Upper lobe of right lung (tissue), 1 donor: ENCODE measurements around the gene TAGLN3. TPM values are rescaled to one million over a fixed set of nuclear protein-coding genes. Genes with fewer than 3 reads are reported as not detected.

Source experiments
- ATAC-seq: fragments of 200-7000 bp; cut with Tn5 transposase; one replicate; pipeline ENCODE4 v1.9.1; 2020; ENCODE audit warnings: mild to moderate bottlenecking, moderate library complexity
- DNase-seq: peaks from one replicate; pipeline ENCODE4 v3.0.0-alpha.2; 2020
- H3K27ac ChIP-seq: fragments of 200-600 bp; one replicate; pipeline ENCODE4 v1.8.0; 2022
- H3K27me3 ChIP-seq: fragments of 200-600 bp; one replicate; pipeline ENCODE4 v1.8.0; 2022; ENCODE audit warnings: mild to moderate bottlenecking
- H3K36me3 ChIP-seq: fragments of 200-600 bp; one replicate; pipeline ENCODE4 v1.8.0; 2022
- H3K4me1 ChIP-seq: fragments of 200-600 bp; one replicate; pipeline ENCODE4 v1.8.0; 2022
- H3K4me3 ChIP-seq: fragments of 200-600 bp; one replicate; pipeline ENCODE4 v1.8.0; 2022; ENCODE audit warnings: mild to moderate bottlenecking
- H3K9me3 ChIP-seq: fragments of 200-600 bp; one replicate; pipeline ENCODE4 v1.8.0; 2022
- intact Hi-C: fragments of 100-400 bp; cut with DNase I; formaldehyde crosslinking; loops from one replicate; pipeline ENCODE4 v1.11.0; 2022
- total RNA-seq: library from RNA; stranded (reverse); fragmentation: NEBNext Ultra II Directional; extraction: Animal tissue kit (Norgen Biotek cat#: 25700); gene quantifications from one replicate; pipeline ENCODE4 v1.2.1, GENCODE V29; 2021
- TF ChIP-seq, protein P1 (sequence below): fragments of 200-600 bp; IDR thresholded peaks from one replicate; pipeline ENCODE4 v1.8.0; 2022; ENCODE audit warnings: antibody characterized with exemption
- donor health status: DM: no; HTN: yes; CAD: no; lungs with severe emphysema.

The TAGLN3 gene
- total RNA-seq, 1 donor from 2014 or later, result not detected

DNA sequence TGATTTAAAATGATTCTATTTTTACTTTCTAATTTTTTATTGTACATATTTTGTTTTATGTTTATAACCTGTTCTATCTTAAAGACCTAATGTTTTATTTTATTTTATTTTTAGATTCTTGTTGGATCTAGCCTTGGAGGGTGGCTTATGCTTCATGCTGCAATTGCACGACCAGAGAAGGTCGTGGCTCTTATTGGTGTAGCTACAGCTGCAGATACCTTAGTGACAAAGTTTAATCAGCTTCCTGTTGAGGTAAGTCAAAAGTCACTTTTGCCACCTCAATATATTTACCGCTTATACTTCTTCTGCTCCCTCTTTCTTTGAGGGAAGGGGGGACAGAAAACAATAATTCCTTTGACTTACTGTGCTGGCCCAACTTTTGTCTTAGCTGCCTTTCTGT is 11.9 kb upstream of the TAGLN3 start:
- TF ChIP-seq, protein P1, sequence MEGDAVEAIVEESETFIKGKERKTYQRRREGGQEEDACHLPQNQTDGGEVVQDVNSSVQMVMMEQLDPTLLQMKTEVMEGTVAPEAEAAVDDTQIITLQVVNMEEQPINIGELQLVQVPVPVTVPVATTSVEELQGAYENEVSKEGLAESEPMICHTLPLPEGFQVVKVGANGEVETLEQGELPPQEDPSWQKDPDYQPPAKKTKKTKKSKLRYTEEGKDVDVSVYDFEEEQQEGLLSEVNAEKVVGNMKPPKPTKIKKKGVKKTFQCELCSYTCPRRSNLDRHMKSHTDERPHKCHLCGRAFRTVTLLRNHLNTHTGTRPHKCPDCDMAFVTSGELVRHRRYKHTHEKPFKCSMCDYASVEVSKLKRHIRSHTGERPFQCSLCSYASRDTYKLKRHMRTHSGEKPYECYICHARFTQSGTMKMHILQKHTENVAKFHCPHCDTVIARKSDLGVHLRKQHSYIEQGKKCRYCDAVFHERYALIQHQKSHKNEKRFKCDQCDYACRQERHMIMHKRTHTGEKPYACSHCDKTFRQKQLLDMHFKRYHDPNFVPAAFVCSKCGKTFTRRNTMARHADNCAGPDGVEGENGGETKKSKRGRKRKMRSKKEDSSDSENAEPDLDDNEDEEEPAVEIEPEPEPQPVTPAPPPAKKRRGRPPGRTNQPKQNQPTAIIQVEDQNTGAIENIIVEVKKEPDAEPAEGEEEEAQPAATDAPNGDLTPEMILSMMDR, result no peak
- Histone ChIP-seq H3K27ac (no peak overlapping the region), H3K9me3 (no peaks in the 10 kb centered on the region), H3K4me3 (no peak overlapping the region), H3K27me3 (no peaks in the 10 kb centered on the region), H3K4me1 (peaks cover 3% of the 10 kb centered on the region), H3K36me3 (peaks cover 36% of the 10 kb centered on the region)
- intact Hi-C loops, result no loop called here
- ATAC-seq, result no peak
- no peak for DNase-seq

DNA sequence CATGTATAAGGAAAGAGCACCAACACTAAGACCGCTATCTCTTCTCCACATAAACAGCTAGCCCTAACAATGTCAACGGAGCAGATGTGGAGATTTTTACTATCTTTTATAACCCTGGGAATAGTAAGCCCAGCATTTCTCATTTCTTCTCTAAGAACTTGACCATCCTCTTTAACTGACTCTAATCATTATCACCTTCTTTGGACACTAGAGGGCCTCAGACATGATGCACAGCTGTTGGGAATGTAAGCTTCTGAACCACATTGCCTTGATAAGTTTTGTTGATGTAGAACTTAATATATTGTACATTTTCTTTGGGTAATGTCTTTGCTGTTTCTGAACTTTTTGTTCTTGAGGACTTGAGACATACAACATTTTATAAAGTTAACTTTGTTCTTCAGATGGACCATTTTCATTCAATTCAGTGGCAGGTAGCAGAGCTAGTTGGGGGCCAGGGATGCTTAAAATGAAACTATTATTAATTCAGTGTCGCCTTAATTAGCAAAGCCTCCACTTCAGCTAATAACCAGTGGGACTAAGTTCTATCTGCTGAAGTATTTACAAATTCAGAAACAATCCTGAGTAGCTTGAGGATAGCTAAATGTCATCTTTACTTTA is 9.6 kb upstream of the TAGLN3 start:
- Histone ChIP-seq H3K27me3 (no peaks in the 10 kb centered on the region), H3K27ac (no peak overlapping the region), H3K4me1 (no peaks in the 10 kb centered on the region), H3K4me3 (no peak overlapping the region), H3K9me3 (no peaks in the 10 kb centered on the region), H3K36me3 (peaks cover 52% of the 10 kb centered on the region)
- ATAC-seq, result peak; percentile 85
- intact Hi-C loops, result no loop called here
- no peak for DNase-seq
- TF ChIP-seq, protein P1, result peak; percentile 72

DNA sequence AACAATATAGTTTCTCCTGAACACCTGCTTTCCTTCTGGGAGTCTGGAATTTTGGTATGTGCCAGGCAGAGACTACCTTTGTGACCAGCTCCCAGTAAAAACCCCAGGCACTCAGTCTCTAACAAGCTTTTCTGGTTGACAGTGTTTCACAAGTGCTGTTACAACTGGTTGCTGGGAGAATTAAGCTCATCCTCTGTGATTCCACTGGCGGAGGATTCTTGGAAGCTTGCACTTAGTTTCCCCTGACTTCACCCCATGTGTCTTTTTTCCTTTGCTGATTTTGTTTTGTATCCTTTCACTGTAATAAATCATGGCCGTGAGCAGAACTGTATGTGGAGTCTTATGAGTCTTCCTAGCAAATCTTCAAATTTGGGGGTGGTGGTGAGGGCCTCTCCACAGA is 5.7 kb upstream of the TAGLN3 start:
- ATAC-seq (no peak), DNase-seq (no peak)
- intact Hi-C loops, result no loop called here
- H3K36me3 ChIP-seq, result peaks cover 36% of the 10 kb centered on the region
- no peak overlapping the region for H3K27ac ChIP-seq
- H3K4me3 ChIP-seq, result no peak overlapping the region
- TF ChIP-seq, protein P1, result no peak
- no peaks in the 10 kb centered on the region for H3K27me3 ChIP-seq
- no peaks in the 10 kb centered on the region for H3K9me3 ChIP-seq
- H3K4me1 ChIP-seq, result no peaks in the 10 kb centered on the region

DNA sequence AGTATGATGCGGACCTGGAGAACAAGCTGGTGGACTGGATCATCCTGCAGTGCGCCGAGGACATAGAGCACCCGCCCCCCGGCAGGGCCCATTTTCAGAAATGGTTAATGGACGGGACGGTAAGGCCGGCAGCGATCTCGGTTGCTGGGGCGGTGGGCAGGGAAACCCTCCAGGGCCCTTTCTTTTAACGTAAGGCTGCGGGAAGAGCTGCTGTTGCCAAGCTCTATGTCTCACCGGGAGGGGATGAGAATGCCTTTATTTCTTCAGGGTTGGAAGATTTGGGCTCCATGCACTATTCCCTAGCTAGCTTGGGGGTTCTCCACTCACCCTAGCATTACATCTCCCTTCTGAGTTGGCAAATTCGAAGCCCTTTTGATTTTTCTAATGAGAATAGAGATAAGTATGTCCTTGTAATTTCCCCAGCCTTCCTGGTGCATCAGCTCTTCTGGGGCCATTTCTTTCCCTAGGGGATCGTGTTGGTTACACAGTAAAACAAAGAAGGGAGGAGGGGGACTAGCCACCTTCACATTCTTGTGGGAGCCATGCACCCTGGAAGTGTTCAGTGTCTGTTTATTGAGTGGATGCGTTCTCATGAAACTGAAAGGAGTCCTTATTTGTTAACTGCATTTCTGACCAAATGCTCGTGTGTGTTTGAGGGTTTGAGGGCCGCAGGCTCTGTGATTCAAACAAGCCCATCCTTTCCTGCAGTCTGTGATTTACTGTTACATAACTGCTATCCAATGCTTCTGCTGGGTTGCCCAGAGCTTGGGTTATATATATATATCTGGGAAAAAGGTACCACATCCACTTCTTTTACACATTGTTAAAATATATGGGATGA is 982 bp downstream of the TAGLN3 start:
- peak overlapping the region; percentile 45 for H3K4me3 ChIP-seq
- TF ChIP-seq, protein P1, result no peak

DNA sequence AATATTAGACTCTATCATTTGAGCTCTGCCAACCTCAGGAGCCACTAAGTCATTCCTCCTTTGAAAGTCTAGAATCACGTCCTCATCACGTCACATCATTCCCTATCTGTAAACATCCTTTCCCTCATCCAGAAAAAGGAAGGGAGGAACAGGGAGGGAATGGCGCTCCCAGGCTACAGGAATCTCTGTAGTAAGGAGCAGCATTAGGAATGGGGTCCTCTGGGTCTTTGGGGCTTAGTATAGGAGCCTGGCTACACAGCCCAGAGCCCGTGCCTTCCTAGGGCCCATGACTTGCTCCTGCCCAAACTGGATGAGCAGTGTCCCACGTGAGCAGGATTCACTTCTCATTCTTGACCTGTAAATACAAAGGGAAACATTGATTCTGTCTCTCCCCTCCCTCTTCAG is 1.6 kb downstream of the TAGLN3 start:
- H3K36me3 ChIP-seq, result no peaks in the 10 kb centered on the region
- intact Hi-C loops, result no loop called here

More for the DNA sequence above, 982 bp downstream of the TAGLN3 start:
- no peak overlapping the region for H3K27ac ChIP-seq
- H3K27me3 ChIP-seq, result peaks cover 10% of the 10 kb centered on the region
- no peak for DNase-seq
- H3K4me1 ChIP-seq, result peaks cover 11% of the 10 kb centered on the region
- intact Hi-C loops, result no loop called here
- no peak for ATAC-seq
- H3K36me3 ChIP-seq, result no peaks in the 10 kb centered on the region
- H3K9me3 ChIP-seq, result no peaks in the 10 kb centered on the region

More for the DNA sequence above, 1.6 kb downstream of the TAGLN3 start:
- Histone ChIP-seq H3K4me3 (no peak overlapping the region), H3K27ac (no peak overlapping the region), H3K9me3 (no peaks in the 10 kb centered on the region), H3K27me3 (peaks cover 10% of the 10 kb centered on the region), H3K4me1 (peaks cover 11% of the 10 kb centered on the region)
- TF ChIP-seq, protein P1, result no peak
- ATAC-seq, result no peak
- no peak for DNase-seq
